Measurements from ENCODE around the gene SMYD3.

GRCh38 chr1:246193537-246193936, 313.5 kb downstream of the SMYD3 start:
- TF ChIP-seq CTCF (conservative IDR thresholded peaks at IDR 0.05): no peak
- no peak for TF ChIP-seq EZH2 (IDR thresholded peaks at IDR 0.05; ENCODE audit: low read depth)
